Ectodermal cell (in vitro differentiated cells): ENCODE measurements around the gene RBM3.
"Not testable (repeated sequence)": the region's sequence is repeated elsewhere in the genome, so short reads cannot be mapped to it uniquely, and the experiment has no call there.

Source experiments
- H3K27ac ChIP-seq: 2 replicates; pipeline ENCODE4 v1.7.0; 2013; ENCODE audit warnings: mild to moderate bottlenecking, low read depth, low read length; ENCODE audit not compliant: insufficient read depth, poor library complexity, severe bottlenecking
- H3K27me3 ChIP-seq: 2 replicates; pipeline ENCODE4 v1.7.0; 2013; ENCODE audit warnings: mild to moderate bottlenecking, low read length; ENCODE audit not compliant: insufficient read depth, control insufficient read depth, poor library complexity, severe bottlenecking
- H3K36me3 ChIP-seq: one replicate; pipeline ENCODE4 v1.7.0; 2013; ENCODE audit warnings: low read length; ENCODE audit not compliant: control insufficient read depth, insufficient read depth
- H3K4me1 ChIP-seq: one replicate; pipeline ENCODE4 v1.7.0; 2013; ENCODE audit warnings: low read length; ENCODE audit not compliant: control insufficient read depth, insufficient read depth
- H3K4me3 ChIP-seq: 2 replicates; pipeline ENCODE4 v1.7.0; 2013; ENCODE audit warnings: low read depth, low read length, control low read depth; ENCODE audit not compliant: insufficient read depth
- H3K9me3 ChIP-seq: 2 replicates; pipeline ENCODE4 v1.7.0; 2013; ENCODE audit warnings: mild to moderate bottlenecking, low read length, moderate library complexity; ENCODE audit not compliant: control insufficient read depth
- WGBS, 2 experiments: methylation state at CpG; one replicate each; pipeline ENCODE4 v1.1.7; 2013; ENCODE audit warnings: missing lambda C conversion rate in 2 of 2; 5-methylcytosine and 5-hydroxymethylcytosine counted together

The RBM3 gene

GRCh38 chrX:48540480-48540879 is 33.8 kb upstream of the RBM3 start:
- Histone ChIP-seq H3K4me3 (peak overlapping the region; percentile 48), H3K27ac (no peak overlapping the region), H3K9me3 (no peaks in the 10 kb centered on the region), H3K36me3 (no peaks in the 10 kb centered on the region), H3K27me3 (no peaks in the 10 kb centered on the region), H3K4me1 (no peaks in the 10 kb centered on the region)
- WGBS, 2 experiments = 94 to 97% methylated on average over 7 of the region's 7 CpGs

GRCh38 chrX:48541140-48541814 is 33.0 kb upstream of the RBM3 start:
- 96 to 97% methylated on average over 8 to 9 of the region's 10 CpGs for WGBS, 2 experiments
- H3K27me3 ChIP-seq = no peaks in the 10 kb centered on the region
- no peak overlapping the region for H3K4me3 ChIP-seq
- no peaks in the 10 kb centered on the region for H3K4me1 ChIP-seq
- no peaks in the 10 kb centered on the region for H3K36me3 ChIP-seq
- H3K27ac ChIP-seq = no peak overlapping the region
- no peaks in the 10 kb centered on the region for H3K9me3 ChIP-seq

GRCh38 chrX:48548871-48549270 is 25.4 kb upstream of the RBM3 start:
- Histone ChIP-seq H3K4me1 (no peaks in the 10 kb centered on the region), H3K4me3 (no peak overlapping the region), H3K36me3 (no peaks in the 10 kb centered on the region), H3K27me3 (no peaks in the 10 kb centered on the region), H3K9me3 (no peaks in the 10 kb centered on the region), H3K27ac (no peak overlapping the region)
- 90 to 99% methylated on average over 3 of the region's 3 CpGs for WGBS, 2 experiments

- not testable (repeated sequence) for H3K4me1 ChIP-seq, H3K27me3 ChIP-seq, H3K4me3 ChIP-seq, H3K9me3 ChIP-seq, H3K27ac ChIP-seq, H3K36me3 ChIP-seq
- 93 to 97% methylated on average over 9 of the region's 9 CpGs for WGBS, 2 experiments
Observed at GRCh38 chrX:48555731-48556325, 18.5 kb upstream of the RBM3 start.

GRCh38 chrX:48558271-48558670 is 16.0 kb upstream of the RBM3 start:
- 93 to 100% methylated on average over 2 to 3 of the region's 4 CpGs for WGBS, 2 experiments
- Histone ChIP-seq H3K27ac (no peak overlapping the region), H3K4me3 (no peak overlapping the region), H3K27me3 (no peaks in the 10 kb centered on the region), H3K36me3 (no peaks in the 10 kb centered on the region), H3K4me1 (no peaks in the 10 kb centered on the region), H3K9me3 (no peaks in the 10 kb centered on the region)

- H3K4me3 ChIP-seq = no peak overlapping the region
- no peaks in the 10 kb centered on the region for H3K9me3 ChIP-seq
- no peak overlapping the region for H3K27ac ChIP-seq
- no peaks in the 10 kb centered on the region for H3K27me3 ChIP-seq
- no peaks in the 10 kb centered on the region for H3K36me3 ChIP-seq
- 96 to 97% methylated on average over 24 of the region's 24 CpGs for WGBS, 2 experiments
- no peaks in the 10 kb centered on the region for H3K4me1 ChIP-seq
Observed at GRCh38 chrX:48559636-48560035, 14.6 kb upstream of the RBM3 start.

GRCh38 chrX:48560056-48560455 is 14.2 kb upstream of the RBM3 start:
- Histone ChIP-seq H3K27ac (no peak overlapping the region), H3K4me1 (no peaks in the 10 kb centered on the region)
- 89% methylated on average over 14 of the region's 14 CpGs for WGBS, 2 experiments

GRCh38 chrX:48560681-48561080 is 13.6 kb upstream of the RBM3 start:
- no peak overlapping the region for H3K4me3 ChIP-seq
- WGBS, 2 experiments = 91 to 98% methylated on average over 12 of the region's 12 CpGs
- no peak overlapping the region for H3K27ac ChIP-seq
- no peaks in the 10 kb centered on the region for H3K36me3 ChIP-seq
- no peaks in the 10 kb centered on the region for H3K9me3 ChIP-seq
- H3K27me3 ChIP-seq = no peaks in the 10 kb centered on the region
- H3K4me1 ChIP-seq = no peaks in the 10 kb centered on the region

More at GRCh38 chrX:48560056-48560455, 14.2 kb upstream of the RBM3 start:
- Histone ChIP-seq H3K4me3 (no peak overlapping the region), H3K9me3 (no peaks in the 10 kb centered on the region), H3K27me3 (no peaks in the 10 kb centered on the region), H3K36me3 (no peaks in the 10 kb centered on the region)

- H3K9me3 ChIP-seq = no peaks in the 10 kb centered on the region
- no peaks in the 10 kb centered on the region for H3K27me3 ChIP-seq
- H3K36me3 ChIP-seq = no peaks in the 10 kb centered on the region
- no peaks in the 10 kb centered on the region for H3K4me1 ChIP-seq
- WGBS, 2 experiments = no CpG with 5 or more reads among the region's 1 CpG
- H3K4me3 ChIP-seq = no peak overlapping the region
- H3K27ac ChIP-seq = no peak overlapping the region
Observed at GRCh38 chrX:48569958-48570357, 4.3 kb upstream of the RBM3 start.

GRCh38 chrX:48573690-48574269 is 504 bp upstream of the RBM3 start:
- peak overlapping the region; percentile 77 for H3K27ac ChIP-seq
- H3K4me3 ChIP-seq = peak overlapping the region; percentile 79
- no peaks in the 10 kb centered on the region for H3K9me3 ChIP-seq
- H3K36me3 ChIP-seq = peaks cover 27% of the 10 kb centered on the region
- peaks cover 11% of the 10 kb centered on the region for H3K4me1 ChIP-seq
- H3K27me3 ChIP-seq = no peaks in the 10 kb centered on the region
- WGBS, 2 experiments = 53 to 54% methylated on average over 19 of the region's 19 CpGs
